Measurements from ENCODE around the gene DPF3.

The DPF3 gene

DNA sequence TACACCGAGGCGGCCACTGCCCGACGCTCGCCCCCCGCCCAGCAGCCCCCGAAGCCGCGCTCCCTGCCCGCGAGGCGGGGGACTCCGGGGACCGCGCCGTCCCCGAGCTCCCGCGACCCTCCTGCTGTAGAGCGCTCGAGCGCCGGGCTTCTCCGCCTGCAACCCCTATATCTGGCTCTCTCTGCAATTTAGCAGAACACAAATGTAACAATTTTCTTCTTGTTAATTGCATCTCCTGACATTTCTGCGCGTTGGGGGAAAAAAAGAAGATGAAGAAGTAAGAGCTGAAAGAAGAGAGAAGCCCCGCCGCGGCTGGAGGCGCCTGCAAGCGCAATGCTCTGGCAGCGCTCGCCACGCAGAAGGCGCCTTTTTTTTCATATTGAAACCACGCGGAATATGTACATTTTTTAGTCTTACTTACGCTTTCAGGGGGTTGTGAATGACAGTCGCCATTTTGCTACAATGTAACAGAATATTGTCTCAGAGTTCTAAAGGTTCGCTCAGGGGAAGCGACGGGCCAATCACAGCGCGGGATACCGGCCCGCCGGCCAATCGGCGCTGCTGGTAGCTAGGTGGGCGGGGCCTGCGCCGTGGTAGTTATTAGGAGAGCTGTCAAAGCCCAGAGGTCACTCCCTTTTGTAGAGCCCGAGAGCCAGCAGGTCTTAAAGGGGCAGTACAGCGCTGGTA is at the start of gene DPF3:
DPF3 (minus strand) TSS at position 466 of the 687 bp plus-strand sequence; CDS start at position 453, 13 bp downstream.
- DNase-seq (ENCODE audit: low read depth) = peak; percentile 84
- H3K4me3 ChIP-seq (ENCODE audit: control insufficient read depth, low read depth, low read length) = peak within 1 kb of the TSS; percentile 98
- TF ChIP-seq, protein P1, sequence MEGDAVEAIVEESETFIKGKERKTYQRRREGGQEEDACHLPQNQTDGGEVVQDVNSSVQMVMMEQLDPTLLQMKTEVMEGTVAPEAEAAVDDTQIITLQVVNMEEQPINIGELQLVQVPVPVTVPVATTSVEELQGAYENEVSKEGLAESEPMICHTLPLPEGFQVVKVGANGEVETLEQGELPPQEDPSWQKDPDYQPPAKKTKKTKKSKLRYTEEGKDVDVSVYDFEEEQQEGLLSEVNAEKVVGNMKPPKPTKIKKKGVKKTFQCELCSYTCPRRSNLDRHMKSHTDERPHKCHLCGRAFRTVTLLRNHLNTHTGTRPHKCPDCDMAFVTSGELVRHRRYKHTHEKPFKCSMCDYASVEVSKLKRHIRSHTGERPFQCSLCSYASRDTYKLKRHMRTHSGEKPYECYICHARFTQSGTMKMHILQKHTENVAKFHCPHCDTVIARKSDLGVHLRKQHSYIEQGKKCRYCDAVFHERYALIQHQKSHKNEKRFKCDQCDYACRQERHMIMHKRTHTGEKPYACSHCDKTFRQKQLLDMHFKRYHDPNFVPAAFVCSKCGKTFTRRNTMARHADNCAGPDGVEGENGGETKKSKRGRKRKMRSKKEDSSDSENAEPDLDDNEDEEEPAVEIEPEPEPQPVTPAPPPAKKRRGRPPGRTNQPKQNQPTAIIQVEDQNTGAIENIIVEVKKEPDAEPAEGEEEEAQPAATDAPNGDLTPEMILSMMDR (IDR thresholded peaks at IDR 0.05; ENCODE audit: control insufficient read depth, insufficient read depth, low read depth, low read length, missing control alignments) = no peak

DNA sequence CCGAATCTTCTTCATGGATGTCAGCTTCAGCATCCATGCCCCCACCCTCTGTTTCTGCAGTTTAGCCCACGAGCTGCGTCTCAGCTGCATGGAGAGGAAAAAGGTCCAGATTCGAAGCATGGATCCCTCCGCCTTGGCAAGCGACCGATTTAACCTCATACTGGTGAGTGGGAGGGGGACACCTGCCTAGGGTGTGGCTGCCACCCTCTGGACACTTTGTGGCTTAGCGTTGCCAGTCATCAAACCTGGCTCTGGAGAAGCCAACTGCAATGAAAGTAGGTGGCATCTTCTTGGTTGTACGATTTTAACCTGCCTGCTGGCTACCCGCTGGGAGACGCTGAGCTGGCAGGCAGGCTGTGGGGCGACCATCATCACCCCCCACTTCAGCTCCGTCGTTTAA is 49.0 kb upstream of the DPF3 start:
- DNase-seq (ENCODE audit: low read depth) = no peak
- TF ChIP-seq, protein P1 (IDR thresholded peaks at IDR 0.05; ENCODE audit: control insufficient read depth, insufficient read depth, low read depth, low read length, missing control alignments) = no peak
- no peak overlapping the region for H3K4me3 ChIP-seq (ENCODE audit: control insufficient read depth, low read depth, low read length)

DNA sequence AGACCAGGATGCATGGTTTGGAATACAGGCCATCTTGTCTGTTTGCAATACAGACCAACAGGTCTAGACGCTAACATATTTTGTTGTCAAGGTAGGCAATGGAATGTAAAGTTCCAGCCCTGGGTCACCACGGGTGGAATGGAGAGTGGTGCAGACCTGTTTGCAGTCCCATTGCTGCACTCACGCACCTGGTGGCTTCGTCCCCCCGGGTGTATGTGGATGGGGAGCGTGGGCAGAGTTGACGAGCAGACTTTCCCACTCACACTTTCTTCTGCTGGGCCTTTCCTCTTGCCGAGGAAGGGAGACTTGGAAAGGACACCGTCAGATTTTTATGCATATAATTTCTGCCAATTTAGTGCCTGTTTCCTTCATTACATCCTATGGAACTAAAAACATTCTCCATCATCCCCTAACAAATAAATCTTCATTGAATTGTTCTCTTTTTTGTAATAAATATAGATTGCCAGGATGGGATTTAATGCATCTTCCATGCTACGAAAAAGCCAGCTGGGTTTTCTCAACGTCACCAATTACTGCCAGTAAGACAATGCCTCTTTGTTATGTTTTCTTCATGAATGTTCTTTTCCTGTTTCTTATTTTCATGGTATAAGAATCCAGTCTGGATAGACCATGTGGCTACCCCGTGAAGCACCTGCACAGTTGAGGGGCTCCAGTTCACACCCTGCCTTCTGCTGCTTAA is 47.5 kb upstream of the DPF3 start:
- H3K4me3 ChIP-seq (ENCODE audit: control insufficient read depth, low read depth, low read length) = no peak overlapping the region
- TF ChIP-seq, protein P1 (IDR thresholded peaks at IDR 0.05; ENCODE audit: control insufficient read depth, insufficient read depth, low read depth, low read length, missing control alignments) = no peak
- DNase-seq (ENCODE audit: low read depth) = no peak

DNA sequence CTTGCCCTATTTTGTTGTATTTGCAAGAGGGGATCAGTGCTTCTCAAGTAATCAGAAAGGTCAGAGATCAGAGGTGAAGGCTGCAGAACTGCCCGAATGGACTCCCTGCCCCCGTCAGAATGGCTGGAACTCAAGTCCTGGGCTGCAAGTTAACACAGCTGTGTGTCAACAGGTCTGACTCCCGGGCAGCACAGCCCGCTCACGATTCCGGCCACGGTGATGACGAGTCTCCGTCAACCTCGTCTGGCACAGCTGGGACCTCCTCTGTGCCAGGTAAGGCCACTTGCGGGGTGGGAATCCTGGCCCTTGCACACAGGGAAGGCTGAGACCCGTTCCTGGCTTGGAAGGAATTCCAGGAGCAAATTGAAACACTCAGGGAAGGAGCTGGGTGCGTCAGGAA is 45.7 kb upstream of the DPF3 start:
- H3K4me3 ChIP-seq (ENCODE audit: control insufficient read depth, low read depth, low read length) = no peak overlapping the region
- DNase-seq (ENCODE audit: low read depth) = no peak
- TF ChIP-seq, protein P1 (IDR thresholded peaks at IDR 0.05; ENCODE audit: control insufficient read depth, insufficient read depth, low read depth, low read length, missing control alignments) = no peak

DNA sequence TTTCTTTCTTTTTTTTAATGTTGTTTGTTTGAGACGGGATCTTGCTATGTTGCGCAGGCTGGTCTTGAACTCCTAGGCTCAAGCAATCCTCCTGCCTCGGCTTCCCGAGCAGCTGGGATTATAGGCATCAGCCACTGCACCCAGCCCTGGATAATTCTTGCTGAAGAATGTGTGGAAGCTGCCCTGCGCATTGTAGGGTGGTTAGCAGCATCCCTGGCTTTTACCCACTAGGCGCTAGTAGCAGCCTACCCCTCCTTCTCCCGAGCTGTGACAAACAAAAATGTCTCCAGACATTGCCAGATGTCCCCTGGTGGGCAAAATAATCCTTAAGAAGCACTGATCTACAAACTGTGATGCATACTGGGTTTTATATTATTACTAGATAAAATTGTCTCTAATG is 39.0 kb upstream of the DPF3 start:
- DNase-seq (ENCODE audit: low read depth) = no peak
- TF ChIP-seq, protein P1 (IDR thresholded peaks at IDR 0.05; ENCODE audit: control insufficient read depth, insufficient read depth, low read depth, low read length, missing control alignments) = no peak
- H3K4me3 ChIP-seq (ENCODE audit: control insufficient read depth, low read depth, low read length) = no peak overlapping the region

DNA sequence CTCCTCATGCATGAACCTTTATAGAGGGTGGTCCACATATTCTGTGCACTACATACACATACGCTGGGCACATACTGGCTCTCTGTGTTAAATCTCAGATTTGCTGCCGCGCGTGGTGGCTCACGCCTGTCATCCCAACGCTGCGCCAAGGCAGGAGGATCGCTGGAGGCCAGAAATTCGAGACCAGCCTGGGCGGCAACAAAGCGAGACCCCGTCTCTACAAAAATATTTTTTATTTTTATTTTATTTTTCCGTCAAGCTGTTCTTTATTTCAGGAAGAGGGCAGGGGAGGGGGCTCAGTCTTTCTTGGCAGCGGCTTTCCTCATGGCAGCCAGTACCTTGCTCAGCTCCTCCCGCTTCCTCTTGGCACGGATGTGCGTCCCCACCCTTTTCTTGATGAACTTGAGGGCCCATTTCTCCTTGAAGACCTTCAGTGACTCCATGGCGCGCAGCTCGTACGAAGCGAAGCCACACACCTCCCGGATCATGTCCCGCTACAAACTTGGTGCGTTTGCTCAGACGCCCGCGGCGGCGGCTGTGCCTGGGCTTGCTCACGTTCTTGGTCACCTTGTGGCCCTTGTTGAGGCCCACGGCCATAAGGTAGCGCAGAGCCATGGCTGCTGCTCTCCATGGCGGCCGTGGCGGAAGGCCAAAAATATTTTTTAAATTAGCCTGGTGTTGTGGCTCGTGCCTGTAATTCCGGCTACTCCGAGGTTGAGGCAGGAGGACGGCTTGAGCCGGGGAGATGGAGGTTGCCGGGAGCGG is 35.6 kb upstream of the DPF3 start:
- TF ChIP-seq, protein P1 (IDR thresholded peaks at IDR 0.05; ENCODE audit: control insufficient read depth, insufficient read depth, low read depth, low read length, missing control alignments) = no peak
- no peak for DNase-seq (ENCODE audit: low read depth)

More for the DNA sequence above, 35.6 kb upstream of the DPF3 start:
- H3K4me3 ChIP-seq (ENCODE audit: control insufficient read depth, low read depth, low read length) = no peak overlapping the region

All from AG09309 (cell line).